Fibroblast of mammary gland (primary cell): ENCODE data around the gene ZDHHC16.
"Not testable (repeated sequence)": the region's sequence is repeated elsewhere in the genome, so short reads cannot be mapped to it uniquely, and the experiment has no call there.

ENCODE experiments used
- DNase-seq: peaks from one replicate; pipeline ENCODE4 v3.0.0-alpha.2; 2010; ENCODE audit warnings: low read depth
- H3K4me3 ChIP-seq: 2 replicates; pipeline ENCODE4 v1.5.1; 2011; ENCODE audit warnings: low read depth, mild to moderate bottlenecking, low read length, moderate library complexity; ENCODE audit not compliant: control insufficient read depth
- TF ChIP-seq, protein P1 (sequence below): conservative IDR thresholded peaks from 2 replicates; pipeline ENCODE4 v1.5.1; 2011; ENCODE audit warnings: low read depth, low read length, inconsistent platforms; ENCODE audit not compliant: control insufficient read depth, insufficient read depth

ZDHHC16 gene

GRCh38 chr10:97407211-97407951, 38.6 kb upstream of the ZDHHC16 start:
- no peak overlapping the region for H3K4me3 ChIP-seq
- TF ChIP-seq, protein P1, sequence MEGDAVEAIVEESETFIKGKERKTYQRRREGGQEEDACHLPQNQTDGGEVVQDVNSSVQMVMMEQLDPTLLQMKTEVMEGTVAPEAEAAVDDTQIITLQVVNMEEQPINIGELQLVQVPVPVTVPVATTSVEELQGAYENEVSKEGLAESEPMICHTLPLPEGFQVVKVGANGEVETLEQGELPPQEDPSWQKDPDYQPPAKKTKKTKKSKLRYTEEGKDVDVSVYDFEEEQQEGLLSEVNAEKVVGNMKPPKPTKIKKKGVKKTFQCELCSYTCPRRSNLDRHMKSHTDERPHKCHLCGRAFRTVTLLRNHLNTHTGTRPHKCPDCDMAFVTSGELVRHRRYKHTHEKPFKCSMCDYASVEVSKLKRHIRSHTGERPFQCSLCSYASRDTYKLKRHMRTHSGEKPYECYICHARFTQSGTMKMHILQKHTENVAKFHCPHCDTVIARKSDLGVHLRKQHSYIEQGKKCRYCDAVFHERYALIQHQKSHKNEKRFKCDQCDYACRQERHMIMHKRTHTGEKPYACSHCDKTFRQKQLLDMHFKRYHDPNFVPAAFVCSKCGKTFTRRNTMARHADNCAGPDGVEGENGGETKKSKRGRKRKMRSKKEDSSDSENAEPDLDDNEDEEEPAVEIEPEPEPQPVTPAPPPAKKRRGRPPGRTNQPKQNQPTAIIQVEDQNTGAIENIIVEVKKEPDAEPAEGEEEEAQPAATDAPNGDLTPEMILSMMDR: peak; percentile 67
- peak; percentile 82 for DNase-seq

DNA sequence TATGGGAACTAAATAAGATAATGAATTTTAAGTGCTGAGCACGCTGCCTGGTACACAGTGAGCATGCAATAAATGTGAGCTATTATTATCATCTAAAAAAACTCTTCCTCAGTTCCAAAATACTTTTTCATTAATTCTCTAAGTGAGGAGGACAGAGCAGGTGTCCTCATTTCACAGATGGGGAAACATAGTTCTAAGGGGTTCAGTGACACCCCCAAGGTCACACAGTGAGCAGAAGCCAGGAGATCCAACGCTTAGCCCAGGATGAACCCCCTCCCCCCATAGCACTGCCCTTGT, 38.1 kb upstream of the ZDHHC16 start:
- TF ChIP-seq, protein P1: no peak
- H3K4me3 ChIP-seq: no peak overlapping the region
- DNase-seq: no peak

DNA sequence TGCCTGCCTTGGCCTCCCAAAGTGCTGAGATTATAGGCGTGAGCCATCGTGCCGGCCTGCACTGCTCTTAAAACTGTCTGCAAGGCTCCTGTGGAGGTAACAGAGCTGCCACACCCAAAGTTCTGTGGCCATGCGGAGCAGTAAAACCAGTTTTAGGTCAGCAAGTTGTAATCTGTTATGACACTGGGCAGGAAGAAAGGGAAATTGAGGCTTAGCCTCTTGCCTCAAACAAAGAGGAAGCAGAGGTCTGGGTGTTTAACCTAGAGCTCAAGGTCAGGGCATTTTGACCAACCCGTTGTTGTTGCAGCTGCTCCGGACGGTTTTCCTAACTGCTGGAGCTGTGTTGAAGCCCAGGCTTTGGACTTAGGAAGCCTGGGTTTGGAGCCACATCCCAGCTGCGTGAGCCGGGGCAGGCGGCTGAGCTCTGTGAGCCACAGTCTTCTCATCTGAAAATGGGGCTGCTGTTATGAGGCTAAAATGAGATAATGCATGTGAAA, 37.4 kb upstream of the ZDHHC16 start:
- TF ChIP-seq, protein P1: no peak
- no peak for DNase-seq
- no peak overlapping the region for H3K4me3 ChIP-seq

DNA sequence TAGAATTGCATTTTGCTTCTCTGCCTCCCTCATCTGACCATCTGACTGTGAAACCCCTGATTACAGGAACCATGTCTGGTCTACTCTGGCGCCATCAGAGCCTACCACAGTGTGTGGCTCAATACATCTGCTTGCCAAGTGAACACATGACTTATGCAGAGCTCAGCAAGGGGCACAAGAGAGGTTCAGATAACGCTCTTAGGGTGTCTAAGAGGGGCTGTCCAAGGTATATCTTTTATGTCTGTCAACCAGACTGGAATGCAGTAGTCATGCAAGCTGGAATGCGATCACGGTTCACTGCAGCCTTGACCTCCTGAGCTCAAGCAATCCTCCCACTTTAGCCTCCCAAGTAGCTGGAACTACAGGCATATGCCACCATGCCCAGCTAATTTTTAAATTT, 34.6 kb upstream of the ZDHHC16 start:
- no peak overlapping the region for H3K4me3 ChIP-seq
- TF ChIP-seq, protein P1: no peak
- DNase-seq: no peak

- no peak overlapping the region for H3K4me3 ChIP-seq
- TF ChIP-seq, protein P1: no peak
- no peak for DNase-seq
Measured at GRCh38 chr10:97412891-97413304, 33.1 kb upstream of the ZDHHC16 start.

DNA sequence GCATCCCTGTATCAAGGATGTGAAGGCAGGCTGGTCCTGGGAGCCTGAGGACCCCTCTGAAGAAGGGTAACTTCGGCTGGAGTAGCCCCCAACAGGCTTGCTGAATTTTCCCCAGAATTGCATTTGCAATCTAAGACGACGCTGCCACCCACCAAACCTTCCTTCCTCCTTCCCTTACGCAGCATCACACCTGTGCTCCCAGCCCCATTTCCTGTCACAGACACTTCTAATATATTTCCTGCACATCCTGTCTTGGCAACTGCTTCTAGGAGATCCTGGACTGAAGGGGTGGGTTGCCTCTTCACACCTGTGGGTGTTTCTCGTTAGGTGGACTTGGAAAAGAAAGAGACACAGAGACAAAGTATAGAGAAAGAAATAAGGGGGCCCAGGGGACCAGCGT, 29.4 kb upstream of the ZDHHC16 start:
- no peak for DNase-seq
- no peak overlapping the region for H3K4me3 ChIP-seq
- TF ChIP-seq, protein P1: no peak

GRCh38 chr10:97423757-97424098, 22.2 kb upstream of the ZDHHC16 start:
- not testable (repeated sequence) for DNase-seq, H3K4me3 ChIP-seq
